CD4-positive, CD25-positive, alpha-beta regulatory T cell (primary cell): ENCODE measurements around the gene ZDHHC20. TPM values are rescaled to one million over a fixed set of nuclear protein-coding genes. Genes with fewer than 3 reads are reported as not detected.
"Not testable (repeated sequence)": the region's sequence is repeated elsewhere in the genome, so short reads cannot be mapped to it uniquely, and the experiment has no call there.

ENCODE experiments used
- ATAC-seq, 2 donors: fragments of 150-1000 bp; cut with Tn5 transposase; one replicate each; pipeline ENCODE4 v1.10.0; 2021; ENCODE audit warnings: low read depth in 2 of 2, moderate number of reproducible peaks in 2 of 2, moderate library complexity in 1 of 2
- DNase-seq, 3 donors: peaks; one replicate each; pipeline versions ENCODE4 v3.0.0 to v3.0.0-alpha.2; 2012 to 2022; ENCODE audit warnings: mixed read lengths in 1 of 3
- H3K27ac ChIP-seq: one replicate; pipeline ENCODE4 v1.7.0; 2013; ENCODE audit warnings: mild to moderate bottlenecking, low read length; ENCODE audit not compliant: insufficient read depth, poor library complexity, severe bottlenecking
- H3K27me3 ChIP-seq: one replicate; pipeline ENCODE4 v1.7.0; 2013; ENCODE audit warnings: low read length; ENCODE audit not compliant: control insufficient read depth, insufficient read depth
- H3K36me3 ChIP-seq: one replicate; pipeline ENCODE4 v1.7.0; 2013; ENCODE audit warnings: mild to moderate bottlenecking, low read length, moderate library complexity; ENCODE audit not compliant: control insufficient read depth, insufficient read depth
- H3K4me1 ChIP-seq: 2 replicates; pipeline ENCODE4 v1.7.0; 2013; ENCODE audit warnings: mild to moderate bottlenecking, low read length; ENCODE audit not compliant: insufficient read depth, control insufficient read depth, poor library complexity, severe bottlenecking
- H3K4me3 ChIP-seq: one replicate; pipeline ENCODE4 v1.7.0; 2013; ENCODE audit warnings: low read depth, mild to moderate bottlenecking, low read length, moderate library complexity
- H3K9me3 ChIP-seq, 2 experiments: 1 replicate in 1 of 2; 2 replicates in 1 of 2; pipeline ENCODE4 v1.7.0; 2013; ENCODE audit warnings: low read length in 2 of 2, mild to moderate bottlenecking in 1 of 2, moderate library complexity in 1 of 2; ENCODE audit not compliant: control insufficient read depth in 2 of 2
- H3K27ac Mint-ChIP-seq, 3 donors: one replicate each; pipeline ENCODE4 v1.8.0; 2020 to 2022; ENCODE audit warnings: mild to moderate bottlenecking in 3 of 3, mixed read lengths in 3 of 3, moderate library complexity in 2 of 3
- H3K27me3 Mint-ChIP-seq: one replicate; pipeline ENCODE4 v1.8.0; 2022; ENCODE audit warnings: mild to moderate bottlenecking, mixed read lengths
- H3K36me3 Mint-ChIP-seq: one replicate; pipeline ENCODE4 v1.8.0; 2020; ENCODE audit warnings: mixed read lengths
- H3K4me1 Mint-ChIP-seq, 4 donors: one replicate each; pipeline ENCODE4 v1.8.0; 2020 to 2022; ENCODE audit warnings: mixed read lengths in 4 of 4, mild to moderate bottlenecking in 1 of 4
- H3K4me3 Mint-ChIP-seq, 4 donors: one replicate each; pipeline ENCODE4 v1.8.0; 2020 to 2022; ENCODE audit warnings: mild to moderate bottlenecking in 4 of 4, mixed read lengths in 4 of 4, moderate library complexity in 3 of 4
- H3K9me3 Mint-ChIP-seq, 7 donors: one replicate each; pipeline ENCODE4 v1.8.0; 2020 to 2022; ENCODE audit warnings: mixed read lengths in 7 of 7, mild to moderate bottlenecking in 3 of 7, moderate library complexity in 2 of 7
- polyA plus RNA-seq, 4 donors: library from polyadenylated mRNA; unstranded; fragments of 300-500 nt; fragmentation: Illumina TruSeq; gene quantifications; one replicate each; pipeline ENCODE4 v1.2.3, GENCODE V29; 2021
- total RNA-seq: library from RNA; stranded (reverse); gene quantifications from one replicate; pipeline ENCODE4 v1.2.3, GENCODE V29; 2022

ZDHHC20 gene
- total and polyA plus RNA-seq, 5 donors from 2014 or later = 36.9 to 84.4 (median 39.6) TPM

DNA sequence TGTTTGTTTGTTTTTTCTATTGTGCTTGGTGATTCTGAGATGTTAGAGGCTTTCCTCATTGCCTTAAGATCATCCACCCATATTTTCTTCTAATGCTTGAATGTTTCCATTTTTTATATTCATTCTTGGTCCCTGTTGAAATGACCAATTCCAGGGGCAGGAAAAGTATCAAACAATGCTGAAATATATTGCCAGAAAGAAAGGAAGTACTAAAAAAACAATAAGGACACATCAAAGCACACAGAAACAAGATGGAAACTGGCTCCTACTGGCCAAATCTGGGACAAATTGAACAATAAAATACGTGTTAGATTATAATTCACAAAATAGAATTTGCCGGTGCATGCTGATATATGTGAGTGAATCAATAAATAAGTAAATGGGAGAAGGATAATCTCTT lies 23.9 kb downstream of the ZDHHC20 start:
- peaks cover 18% of the 10 kb centered on the region for H3K36me3 Mint-ChIP-seq

DNA sequence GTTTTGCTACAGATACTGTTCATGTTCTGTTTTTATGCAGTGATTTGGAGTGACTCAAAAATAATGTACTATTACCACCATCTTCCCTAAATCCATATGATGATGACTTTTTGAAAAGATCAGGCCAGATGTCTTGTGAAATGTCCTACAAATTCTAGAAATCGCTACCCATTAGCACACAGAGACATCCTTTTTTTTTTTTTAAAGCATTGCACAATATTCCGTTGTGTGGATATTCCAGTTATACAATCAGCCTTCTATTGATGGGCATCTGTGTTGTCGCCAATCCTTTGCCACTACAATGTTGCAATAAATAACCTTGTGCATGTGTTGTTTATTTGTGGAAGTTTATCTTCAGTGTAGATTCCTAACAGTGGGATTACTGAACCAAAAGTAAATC lies 24.5 kb downstream of the ZDHHC20 start:
- H3K4me3 Mint-ChIP-seq = no peak overlapping the region
- Histone ChIP-seq H3K9me3 (peaks cover 14 to 15% of the 10 kb centered on the region in 2 experiments), H3K36me3 (peaks cover 3% of the 10 kb centered on the region), H3K4me3 (no peak overlapping the region), H3K4me1 (peaks cover 10% of the 10 kb centered on the region), H3K27ac (no peak overlapping the region), H3K27me3 (no peaks in the 10 kb centered on the region)
- H3K27ac Mint-ChIP-seq = no peak overlapping the region
- DNase-seq (no peak), ATAC-seq (no peak)
- peaks cover 24% of the 10 kb centered on the region for H3K36me3 Mint-ChIP-seq
- H3K27me3 Mint-ChIP-seq = no peaks in the 10 kb centered on the region
- H3K9me3 Mint-ChIP-seq = peaks cover 5 to 23% (median 9%) of the 10 kb centered on the region in 7 donors
- H3K4me1 Mint-ChIP-seq = peaks cover 31 to 48% (median 41%) of the 10 kb centered on the region in 4 donors

More for the DNA sequence above, 23.9 kb downstream of the ZDHHC20 start:
- peaks cover 10% of the 10 kb centered on the region for H3K4me1 ChIP-seq
- DNase-seq (no peak), ATAC-seq (no peak)
- Mint-ChIP-seq H3K27ac (peak overlapping the region; percentile 4 to 50 (median 42)), H3K27me3 (no peaks in the 10 kb centered on the region), H3K9me3 (peaks cover 5 to 16% (median 9%) of the 10 kb centered on the region in 7 donors), H3K4me1 (peaks cover 31 to 48% (median 39%) of the 10 kb centered on the region in 4 donors), H3K4me3 (no peak overlapping the region)
- H3K27me3 ChIP-seq = no peaks in the 10 kb centered on the region
- peaks cover 3% of the 10 kb centered on the region for H3K36me3 ChIP-seq
- peaks cover 7 to 8% of the 10 kb centered on the region in 2 experiments for H3K9me3 ChIP-seq
- H3K27ac ChIP-seq = no peak overlapping the region
- H3K4me3 ChIP-seq = no peak overlapping the region

DNA sequence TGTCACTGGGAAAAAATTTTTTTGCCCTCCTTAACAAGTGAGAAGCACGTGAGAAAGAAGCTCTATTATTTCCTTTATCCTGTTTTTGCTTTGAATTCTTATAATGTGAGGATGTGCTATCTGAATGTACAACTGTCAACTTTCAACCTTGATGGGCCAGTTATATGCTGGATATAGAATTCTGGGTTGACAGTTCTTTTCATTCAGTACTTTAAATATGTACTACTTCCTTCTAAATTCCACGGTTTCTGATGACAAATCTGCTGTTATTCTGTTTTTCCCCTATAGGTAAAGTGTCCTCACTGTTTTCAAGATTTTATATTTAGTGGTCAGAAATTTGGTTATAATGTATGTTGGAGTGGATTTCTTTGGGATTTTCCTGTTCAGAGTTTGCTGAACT lies 29.9 kb downstream of the ZDHHC20 start:
- Histone ChIP-seq H3K4me3 (no peak overlapping the region), H3K9me3 (peaks cover 23% of the 10 kb centered on the region in 2 experiments), H3K4me1 (peaks cover 4% of the 10 kb centered on the region), H3K36me3 (no peaks in the 10 kb centered on the region), H3K27me3 (no peaks in the 10 kb centered on the region), H3K27ac (no peak overlapping the region)
- Mint-ChIP-seq H3K9me3 (peaks cover 5 to 23% (median 6%) of the 10 kb centered on the region in 7 donors), H3K27ac (no peak overlapping the region), H3K4me1 (peaks cover 14 to 37% (median 26%) of the 10 kb centered on the region in 4 donors), H3K27me3 (no peaks in the 10 kb centered on the region), H3K36me3 (peaks cover 43% of the 10 kb centered on the region), H3K4me3 (no peak overlapping the region)
- peak in 1 of 3 donors; percentile 6 for DNase-seq
- ATAC-seq = no peak

DNA sequence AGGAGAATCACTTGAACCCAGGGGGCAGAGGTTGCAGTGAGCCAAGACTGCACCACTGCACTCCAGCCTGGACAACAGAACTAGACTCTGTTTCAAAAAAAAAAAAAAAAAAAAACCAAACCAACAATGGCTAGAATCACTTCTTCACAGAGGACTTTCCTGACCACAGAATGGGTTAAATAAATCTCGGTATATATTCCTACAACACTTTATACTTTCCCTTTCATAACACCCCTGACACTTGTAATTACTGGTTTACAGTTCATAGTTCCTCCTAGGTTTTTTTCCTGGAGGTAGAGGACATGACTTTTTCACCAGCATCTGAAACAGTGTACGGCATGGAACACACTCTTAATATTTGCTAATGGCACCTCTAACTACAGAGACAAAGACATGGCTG lies 31.4 kb downstream of the ZDHHC20 start:
- H3K27me3 ChIP-seq = no peaks in the 10 kb centered on the region
- ATAC-seq (no peak), DNase-seq (no peak)
- H3K27ac ChIP-seq = no peak overlapping the region
- Mint-ChIP-seq H3K9me3 (peaks cover 5 to 23% (median 6%) of the 10 kb centered on the region in 7 donors), H3K36me3 (peaks cover 49% of the 10 kb centered on the region), H3K4me1 (peaks cover 14 to 38% (median 30%) of the 10 kb centered on the region in 4 donors), H3K27ac (peak overlapping the region in 2 of 3 donors; percentile 60 to 62), H3K4me3 (peak overlapping the region in 1 of 4 donors; percentile 13), H3K27me3 (no peaks in the 10 kb centered on the region)
- H3K4me1 ChIP-seq = peaks cover 4% of the 10 kb centered on the region
- no peaks in the 10 kb centered on the region for H3K36me3 ChIP-seq
- peaks cover 23% of the 10 kb centered on the region in 2 experiments for H3K9me3 ChIP-seq
- H3K4me3 ChIP-seq = no peak overlapping the region

DNA sequence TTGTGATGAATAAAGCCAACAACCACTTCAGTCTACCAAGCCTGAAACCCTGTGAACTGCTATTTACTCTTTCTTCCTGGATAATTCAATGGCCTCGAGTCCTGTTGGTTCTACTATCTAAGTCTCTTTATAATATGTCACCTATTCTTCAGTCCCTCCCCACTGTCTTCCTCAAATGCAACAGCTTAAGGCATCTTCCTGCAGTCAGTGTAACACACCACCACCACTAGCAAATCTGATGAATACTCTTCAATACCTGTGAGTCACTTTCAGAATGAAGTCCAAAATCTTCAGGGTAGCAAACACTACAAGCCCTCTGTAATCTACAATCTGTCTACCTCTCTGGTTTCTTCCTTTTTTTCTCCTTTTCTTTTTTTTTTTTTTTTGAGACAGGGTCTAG lies 32.9 kb downstream of the ZDHHC20 start:
- H3K27ac ChIP-seq = no peak overlapping the region
- Mint-ChIP-seq H3K27me3 (no peaks in the 10 kb centered on the region), H3K27ac (peak overlapping the region; percentile 0 to 42 (median 10)), H3K9me3 (peaks cover 5 to 23% (median 6%) of the 10 kb centered on the region in 7 donors), H3K4me1 (peaks cover 14 to 44% (median 33%) of the 10 kb centered on the region in 4 donors), H3K36me3 (peaks cover 51% of the 10 kb centered on the region), H3K4me3 (peak overlapping the region in 1 of 4 donors; percentile 1)
- H3K36me3 ChIP-seq = peaks cover 4% of the 10 kb centered on the region
- peaks cover 23% of the 10 kb centered on the region in 2 experiments for H3K9me3 ChIP-seq
- H3K4me1 ChIP-seq = peaks cover 4% of the 10 kb centered on the region
- ATAC-seq (peak; percentile 37 to 53), DNase-seq (no peak)
- no peaks in the 10 kb centered on the region for H3K27me3 ChIP-seq
- no peak overlapping the region for H3K4me3 ChIP-seq

DNA sequence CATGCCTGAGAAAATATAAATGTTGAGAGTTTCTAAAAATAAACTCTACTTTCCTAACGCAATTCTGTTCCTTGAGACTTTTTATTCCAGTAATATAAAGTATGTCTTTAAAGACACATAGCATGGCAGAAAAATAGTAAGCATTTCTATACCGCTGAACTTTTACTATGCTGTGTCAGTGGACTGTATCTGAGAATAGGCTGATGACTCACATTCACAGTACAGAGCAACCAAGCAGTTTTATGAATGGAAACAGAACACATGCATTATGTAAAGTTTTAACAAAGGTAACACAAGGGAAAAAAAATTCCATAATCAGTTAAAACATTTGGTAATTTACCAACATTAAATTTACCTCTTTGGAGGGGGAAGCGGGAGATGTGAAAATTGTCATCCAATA lies 38.4 kb downstream of the ZDHHC20 start:
- no peaks in the 10 kb centered on the region for H3K27me3 ChIP-seq
- no peaks in the 10 kb centered on the region for H3K9me3 Mint-ChIP-seq
- no peak overlapping the region for H3K27ac ChIP-seq
- H3K4me1 ChIP-seq = no peaks in the 10 kb centered on the region
- no peak overlapping the region for H3K27ac Mint-ChIP-seq
- ATAC-seq (no peak), DNase-seq (no peak)
- no peaks in the 10 kb centered on the region for H3K27me3 Mint-ChIP-seq
- no peak overlapping the region for H3K4me3 ChIP-seq
- peaks cover 21% of the 10 kb centered on the region for H3K36me3 ChIP-seq
- peaks cover 19% of the 10 kb centered on the region for H3K36me3 Mint-ChIP-seq
- peaks cover 11 to 30% (median 20%) of the 10 kb centered on the region in 4 donors for H3K4me1 Mint-ChIP-seq
- H3K4me3 Mint-ChIP-seq = no peak overlapping the region
- no peaks in the 10 kb centered on the region for H3K9me3 ChIP-seq

DNA sequence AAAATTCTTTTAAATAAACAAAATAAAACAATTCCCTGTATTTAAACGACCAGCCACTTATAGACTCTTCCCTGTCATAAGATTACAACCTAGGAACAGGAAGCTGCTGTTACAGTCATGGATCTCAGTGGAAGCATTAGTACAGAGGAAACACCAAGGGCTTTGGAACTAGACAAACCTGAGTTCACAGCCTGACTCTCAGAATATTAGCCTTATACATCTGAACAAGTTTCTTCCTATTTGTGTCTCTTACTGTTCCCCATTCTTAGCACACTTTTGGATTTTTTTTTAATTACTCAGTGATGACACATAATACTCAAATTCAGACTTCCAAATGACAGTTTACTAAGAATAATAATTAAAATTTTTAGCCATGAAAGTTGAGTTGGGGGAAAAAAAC lies 46.1 kb downstream of the ZDHHC20 start:
- Mint-ChIP-seq H3K9me3 (peaks cover 0 to 3% (median 0%) of the 10 kb centered on the region in 7 donors), H3K36me3 (peaks cover 44% of the 10 kb centered on the region), H3K27me3 (no peaks in the 10 kb centered on the region), H3K27ac (no peak overlapping the region), H3K4me3 (no peak overlapping the region), H3K4me1 (peaks cover 3 to 14% (median 11%) of the 10 kb centered on the region in 4 donors)
- DNase-seq (no peak), ATAC-seq (no peak)
- no peak overlapping the region for H3K4me3 ChIP-seq
- peaks cover 41% of the 10 kb centered on the region for H3K36me3 ChIP-seq
- no peaks in the 10 kb centered on the region for H3K9me3 ChIP-seq
- no peak overlapping the region for H3K27ac ChIP-seq
- H3K27me3 ChIP-seq = no peaks in the 10 kb centered on the region
- no peaks in the 10 kb centered on the region for H3K4me1 ChIP-seq

DNA sequence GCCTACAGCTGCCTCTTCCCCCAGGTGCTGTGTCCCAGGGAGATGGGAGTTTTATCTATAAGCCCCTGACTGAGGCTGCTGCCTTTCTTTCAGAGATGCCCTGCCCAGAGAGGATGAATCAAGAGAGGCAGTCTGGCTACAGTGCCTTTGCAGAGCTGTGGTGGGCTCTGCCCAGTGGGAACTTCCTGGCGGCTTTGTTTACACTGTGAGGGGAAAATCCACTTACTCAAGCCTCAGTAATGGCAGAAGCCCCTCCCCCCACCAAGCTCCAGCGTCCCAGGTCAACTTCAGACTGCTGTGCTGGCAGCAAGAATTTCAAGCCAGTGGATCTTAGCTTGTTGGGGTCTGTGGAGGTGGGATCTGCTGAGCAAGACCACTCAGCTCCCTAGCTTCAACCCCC lies 48.6 kb downstream of the ZDHHC20 start:
- not testable (repeated sequence) for H3K9me3 ChIP-seq, ATAC-seq, H3K4me1 Mint-ChIP-seq, H3K4me1 ChIP-seq, H3K9me3 Mint-ChIP-seq, H3K27me3 ChIP-seq, H3K4me3 Mint-ChIP-seq, H3K27me3 Mint-ChIP-seq, H3K27ac Mint-ChIP-seq, H3K4me3 ChIP-seq, H3K27ac ChIP-seq, DNase-seq
- peaks cover 49% of the 10 kb centered on the region for H3K36me3 Mint-ChIP-seq
- peaks cover 42% of the 10 kb centered on the region for H3K36me3 ChIP-seq
